Skeletal muscle satellite cell (primary cell): ENCODE results near the gene GNG12.

ENCODE experiments used
- H3K27me3 ChIP-seq: 2 replicates; pipeline ENCODE4 v1.7.0; 2013; ENCODE audit warnings: low read length; ENCODE audit not compliant: control insufficient read depth, insufficient read depth
- H3K36me3 ChIP-seq: 2 replicates; pipeline ENCODE4 v1.7.0; 2013; ENCODE audit warnings: mild to moderate bottlenecking, control low read depth, low read length; ENCODE audit not compliant: insufficient read depth
- H3K4me1 ChIP-seq: 2 replicates; pipeline ENCODE4 v1.7.0; 2013; ENCODE audit warnings: low read length; ENCODE audit not compliant: control insufficient read depth, insufficient read depth
- H3K4me2 ChIP-seq: 2 replicates; pipeline ENCODE4 v1.7.0; 2013; ENCODE audit warnings: mild to moderate bottlenecking, low read length
- H3K4me3 ChIP-seq: 2 replicates; pipeline ENCODE4 v1.7.0; 2013; ENCODE audit warnings: low read length
- H3K9ac ChIP-seq: 2 replicates; pipeline ENCODE4 v1.7.0; 2013; ENCODE audit warnings: mild to moderate bottlenecking, low read depth, low read length, moderate library complexity
- H3K9me3 ChIP-seq: replicated peaks from 2 replicates; pipeline ENCODE4 v1.7.0; 2013; ENCODE audit warnings: mild to moderate bottlenecking, control low read depth, low read length

The GNG12 gene

GRCh38 chr1:67777440-67777839 lies 55.8 kb downstream of the GNG12 start:
- H3K4me3 ChIP-seq: no peak overlapping the region
- peaks cover 37% of the 10 kb centered on the region for H3K36me3 ChIP-seq
- no peak overlapping the region for H3K9ac ChIP-seq
- no peak overlapping the region for H3K4me2 ChIP-seq
- peaks cover 12% of the 10 kb centered on the region for H3K4me1 ChIP-seq
- H3K9me3 ChIP-seq: no peaks in the 10 kb centered on the region
- no peaks in the 10 kb centered on the region for H3K27me3 ChIP-seq

GRCh38 chr1:67777016-67777415 lies 56.3 kb downstream of the GNG12 start:
- peaks cover 38% of the 10 kb centered on the region for H3K36me3 ChIP-seq
- no peak overlapping the region for H3K4me2 ChIP-seq
- H3K4me1 ChIP-seq: peaks cover 12% of the 10 kb centered on the region
- no peaks in the 10 kb centered on the region for H3K27me3 ChIP-seq
- H3K4me3 ChIP-seq: no peak overlapping the region
- no peaks in the 10 kb centered on the region for H3K9me3 ChIP-seq
- no peak overlapping the region for H3K9ac ChIP-seq

- Histone ChIP-seq H3K36me3 (peaks cover 44% of the 10 kb centered on the region), H3K27me3 (no peaks in the 10 kb centered on the region), H3K4me2 (no peak overlapping the region), H3K4me1 (peaks cover 28% of the 10 kb centered on the region), H3K9me3 (no peaks in the 10 kb centered on the region), H3K9ac (no peak overlapping the region), H3K4me3 (no peak overlapping the region)
Measured at GRCh38 chr1:67773462-67773861, 59.8 kb downstream of the GNG12 start.

- Histone ChIP-seq H3K4me1 (peaks cover 33% of the 10 kb centered on the region), H3K9ac (no peak overlapping the region), H3K36me3 (peaks cover 37% of the 10 kb centered on the region), H3K9me3 (no peaks in the 10 kb centered on the region), H3K27me3 (no peaks in the 10 kb centered on the region), H3K4me2 (no peak overlapping the region), H3K4me3 (no peak overlapping the region)
Measured at GRCh38 chr1:67771749-67772148, 61.5 kb downstream of the GNG12 start.

GRCh38 chr1:67771152-67771551 lies 62.1 kb downstream of the GNG12 start:
- Histone ChIP-seq H3K36me3 (peaks cover 32% of the 10 kb centered on the region), H3K9me3 (no peaks in the 10 kb centered on the region), H3K4me3 (no peak overlapping the region), H3K4me1 (peaks cover 39% of the 10 kb centered on the region), H3K27me3 (no peaks in the 10 kb centered on the region), H3K4me2 (no peak overlapping the region), H3K9ac (no peak overlapping the region)

GRCh38 chr1:67769633-67770256 lies 63.5 kb downstream of the GNG12 start:
- no peaks in the 10 kb centered on the region for H3K9me3 ChIP-seq
- no peaks in the 10 kb centered on the region for H3K27me3 ChIP-seq
- H3K9ac ChIP-seq: no peak overlapping the region
- H3K4me1 ChIP-seq: peaks cover 46% of the 10 kb centered on the region
- peaks cover 18% of the 10 kb centered on the region for H3K36me3 ChIP-seq
- H3K4me2 ChIP-seq: no peak overlapping the region
- H3K4me3 ChIP-seq: no peak overlapping the region

- Histone ChIP-seq H3K27me3 (no peaks in the 10 kb centered on the region), H3K9ac (no peak overlapping the region), H3K9me3 (no peaks in the 10 kb centered on the region), H3K4me1 (peaks cover 42% of the 10 kb centered on the region), H3K4me2 (no peak overlapping the region), H3K36me3 (peaks cover 17% of the 10 kb centered on the region), H3K4me3 (no peak overlapping the region)
Measured at GRCh38 chr1:67768480-67768879, 64.8 kb downstream of the GNG12 start.

GRCh38 chr1:67767103-67767782 lies 66.0 kb downstream of the GNG12 start:
- Histone ChIP-seq H3K9me3 (no peaks in the 10 kb centered on the region), H3K4me2 (peak overlapping the region; percentile 75), H3K4me3 (no peak overlapping the region), H3K27me3 (no peaks in the 10 kb centered on the region), H3K9ac (peak overlapping the region; percentile 46), H3K36me3 (peaks cover 12% of the 10 kb centered on the region), H3K4me1 (peaks cover 38% of the 10 kb centered on the region)

GRCh38 chr1:67766141-67766978 lies 66.9 kb downstream of the GNG12 start:
- peaks cover 8% of the 10 kb centered on the region for H3K36me3 ChIP-seq
- H3K4me3 ChIP-seq: peak overlapping the region; percentile 54
- H3K27me3 ChIP-seq: no peaks in the 10 kb centered on the region
- H3K4me1 ChIP-seq: peaks cover 38% of the 10 kb centered on the region
- no peaks in the 10 kb centered on the region for H3K9me3 ChIP-seq
- peak overlapping the region; percentile 46 for H3K9ac ChIP-seq
- H3K4me2 ChIP-seq: peak overlapping the region; percentile 75

- no peaks in the 10 kb centered on the region for H3K9me3 ChIP-seq
- H3K36me3 ChIP-seq: peaks cover 6% of the 10 kb centered on the region
- H3K4me3 ChIP-seq: no peak overlapping the region
- no peak overlapping the region for H3K4me2 ChIP-seq
- no peaks in the 10 kb centered on the region for H3K27me3 ChIP-seq
- no peak overlapping the region for H3K9ac ChIP-seq
- peaks cover 46% of the 10 kb centered on the region for H3K4me1 ChIP-seq
Measured at GRCh38 chr1:67764633-67765032, 68.6 kb downstream of the GNG12 start.

GRCh38 chr1:67761730-67762129 lies 71.5 kb downstream of the GNG12 start:
- no peak overlapping the region for H3K4me2 ChIP-seq
- H3K4me1 ChIP-seq: peaks cover 51% of the 10 kb centered on the region
- no peaks in the 10 kb centered on the region for H3K27me3 ChIP-seq
- H3K4me3 ChIP-seq: no peak overlapping the region
- H3K9me3 ChIP-seq: no peaks in the 10 kb centered on the region
- H3K36me3 ChIP-seq: peaks cover 6% of the 10 kb centered on the region
- H3K9ac ChIP-seq: peak overlapping the region; percentile 43
